Prostate gland (tissue), 2 donors: Measurements from ENCODE around the gene CENPT. TPM values are rescaled to one million over a fixed set of nuclear protein-coding genes. Genes with fewer than 3 reads are reported as not detected.

Experiments used
- DNase-seq: peaks from one replicate; pipeline ENCODE4 v3.0.0-alpha.2; 2019; ENCODE audit warnings: low spot score
- H3K27ac ChIP-seq, 2 donors: fragments of 200-600 bp; sonication (generic); 2 replicates each; pipeline ENCODE4 v1.5.1; 2017 to 2019
- H3K27me3 ChIP-seq: fragments of 200-600 bp; sonication (generic); replicated peaks from 2 replicates; pipeline ENCODE4 v1.5.1; 2019; ENCODE audit not compliant: insufficient read depth
- H3K36me3 ChIP-seq, 2 donors: fragments of 200-600 bp; sonication (generic); 1 replicate in 1 of 2; 2 replicates in 1 of 2; pipeline versions ENCODE4 v1.5.1 to v1.8.1; 2017 to 2019
- H3K4me1 ChIP-seq: fragments of 200-600 bp; sonication (generic); replicated peaks from 2 replicates; pipeline ENCODE4 v1.5.1; 2019
- H3K4me3 ChIP-seq, 2 donors: fragments of 200-600 bp; sonication (generic); 2 replicates each; pipeline ENCODE4 v1.5.1; 2017 to 2019
- H3K9me3 ChIP-seq: fragments of 200-600 bp; sonication (generic); 2 replicates; pipeline ENCODE4 v1.5.1; 2017
- POLR2A ChIP-seq: fragments of 450-650 bp; IDR thresholded peaks from one replicate; pipeline ENCODE4 v1.6.1; 2016; ENCODE audit warnings: antibody characterized with exemption, mild to moderate bottlenecking
- POLR2AphosphoS5 ChIP-seq: sonication (generic); formaldehyde crosslinking; IDR thresholded peaks from one replicate; pipeline ENCODE4 v1.6.1; 2017; ENCODE audit warnings: antibody characterized with exemption
- WGBS: methylation state at CpG from one replicate; pipeline ENCODE4 v1.1.5; 2018; 5-methylcytosine and 5-hydroxymethylcytosine counted together
- intact Hi-C: fragments of 100-400 bp; cut with DNase I; formaldehyde crosslinking; loops from one replicate; pipeline ENCODE4 v1.14.2; 2022
- total RNA-seq, 2 donors: library from RNA; depleted of rRNA; stranded (reverse); fragments of >200 nt; gene quantifications; one replicate each; pipeline ENCODE4 v1.1.0, GENCODE V29; 2016
- TF ChIP-seq, protein P1 (sequence below), 4 experiments: fragments of 200-600 bp in 2 of 4; fragments of 450-650 bp in 2 of 4; sonication (generic) in 2 of 4; IDR thresholded peaks; 1 replicate in 3 of 4; 2 replicates in 1 of 4; pipeline ENCODE4 v1.5.1; 2016 to 2019; ENCODE audit warnings: antibody characterized with exemption in 4 of 4, mild to moderate bottlenecking in 2 of 4, moderate library complexity in 2 of 4

The CENPT gene
- total RNA-seq, 2 donors from 2014 or later: 28.1 to 69.2 TPM

DNA sequence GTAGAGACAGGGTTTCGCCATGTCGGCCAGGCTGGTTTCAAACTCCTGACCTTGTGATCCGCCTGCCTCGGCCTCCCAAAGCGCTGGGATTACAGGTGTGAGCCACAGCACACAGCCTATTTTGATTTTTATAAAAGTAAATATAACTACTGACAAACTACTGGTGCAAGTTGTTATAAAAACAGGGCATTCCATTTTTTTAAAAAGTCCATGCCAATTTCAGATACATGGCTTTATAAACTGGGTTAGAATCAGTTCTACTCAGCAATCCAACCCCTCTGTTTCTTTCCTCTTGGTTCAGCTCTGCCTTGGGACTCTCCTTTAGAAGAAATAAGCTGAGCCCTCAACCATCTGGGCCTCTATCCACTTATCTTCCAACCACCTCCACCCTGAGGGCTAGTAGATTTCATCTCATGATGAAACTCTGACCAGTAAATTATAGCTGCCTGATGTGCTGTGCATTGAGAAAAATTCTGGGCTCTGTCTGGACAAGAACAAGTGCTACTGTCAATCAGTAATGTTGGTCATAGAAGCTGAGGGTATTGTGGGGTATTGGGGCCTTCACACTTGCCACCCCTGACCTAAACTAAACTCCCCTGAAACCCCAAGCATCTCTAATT lies 51.3 kb downstream of the CENPT start:
- 100% methylated on average over 5 of the region's 5 CpGs for WGBS
- DNase-seq: no peak
- no peaks in the 10 kb centered on the region for H3K27me3 ChIP-seq
- H3K4me1 ChIP-seq: no peaks in the 10 kb centered on the region
- intact Hi-C loops: no loop called here
- TF ChIP-seq POLR2AphosphoS5: no peak
- TF ChIP-seq, protein P1, sequence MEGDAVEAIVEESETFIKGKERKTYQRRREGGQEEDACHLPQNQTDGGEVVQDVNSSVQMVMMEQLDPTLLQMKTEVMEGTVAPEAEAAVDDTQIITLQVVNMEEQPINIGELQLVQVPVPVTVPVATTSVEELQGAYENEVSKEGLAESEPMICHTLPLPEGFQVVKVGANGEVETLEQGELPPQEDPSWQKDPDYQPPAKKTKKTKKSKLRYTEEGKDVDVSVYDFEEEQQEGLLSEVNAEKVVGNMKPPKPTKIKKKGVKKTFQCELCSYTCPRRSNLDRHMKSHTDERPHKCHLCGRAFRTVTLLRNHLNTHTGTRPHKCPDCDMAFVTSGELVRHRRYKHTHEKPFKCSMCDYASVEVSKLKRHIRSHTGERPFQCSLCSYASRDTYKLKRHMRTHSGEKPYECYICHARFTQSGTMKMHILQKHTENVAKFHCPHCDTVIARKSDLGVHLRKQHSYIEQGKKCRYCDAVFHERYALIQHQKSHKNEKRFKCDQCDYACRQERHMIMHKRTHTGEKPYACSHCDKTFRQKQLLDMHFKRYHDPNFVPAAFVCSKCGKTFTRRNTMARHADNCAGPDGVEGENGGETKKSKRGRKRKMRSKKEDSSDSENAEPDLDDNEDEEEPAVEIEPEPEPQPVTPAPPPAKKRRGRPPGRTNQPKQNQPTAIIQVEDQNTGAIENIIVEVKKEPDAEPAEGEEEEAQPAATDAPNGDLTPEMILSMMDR (IDR thresholded peaks at IDR 0.05): no peak
- no peak overlapping the region for H3K27ac ChIP-seq
- H3K9me3 ChIP-seq: no peaks in the 10 kb centered on the region
- no peaks in the 10 kb centered on the region for H3K36me3 ChIP-seq
- no peak overlapping the region for H3K4me3 ChIP-seq

DNA sequence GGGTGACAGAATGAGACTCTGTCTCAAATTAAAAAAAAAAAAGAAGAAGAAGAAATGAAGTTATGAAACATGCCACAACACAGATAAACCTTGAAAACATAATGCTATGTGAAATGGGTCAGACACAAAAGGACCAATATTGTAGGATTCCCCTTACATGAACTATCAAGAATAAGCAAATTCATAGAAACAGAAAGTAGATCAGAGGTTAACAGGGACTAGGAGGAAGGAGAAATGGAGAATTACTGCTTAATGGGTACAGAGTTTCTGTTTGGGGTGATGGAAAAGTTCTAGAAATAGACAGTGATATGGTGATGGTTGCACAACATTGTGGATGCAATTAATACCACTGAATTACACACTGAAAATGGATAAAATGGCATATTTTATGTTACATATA lies 57.4 kb downstream of the CENPT start:
- intact Hi-C loops: no loop called here
- no peaks in the 10 kb centered on the region for H3K4me1 ChIP-seq
- TF ChIP-seq POLR2A (no peak), POLR2AphosphoS5 (no peak)
- TF ChIP-seq, protein P1 (IDR thresholded peaks at IDR 0.05): no peak
- H3K4me3 ChIP-seq: no peak overlapping the region
- no peak overlapping the region for H3K27ac ChIP-seq
- H3K27me3 ChIP-seq: no peaks in the 10 kb centered on the region
- no peaks in the 10 kb centered on the region for H3K36me3 ChIP-seq
- no peaks in the 10 kb centered on the region for H3K9me3 ChIP-seq
- DNase-seq: no peak

DNA sequence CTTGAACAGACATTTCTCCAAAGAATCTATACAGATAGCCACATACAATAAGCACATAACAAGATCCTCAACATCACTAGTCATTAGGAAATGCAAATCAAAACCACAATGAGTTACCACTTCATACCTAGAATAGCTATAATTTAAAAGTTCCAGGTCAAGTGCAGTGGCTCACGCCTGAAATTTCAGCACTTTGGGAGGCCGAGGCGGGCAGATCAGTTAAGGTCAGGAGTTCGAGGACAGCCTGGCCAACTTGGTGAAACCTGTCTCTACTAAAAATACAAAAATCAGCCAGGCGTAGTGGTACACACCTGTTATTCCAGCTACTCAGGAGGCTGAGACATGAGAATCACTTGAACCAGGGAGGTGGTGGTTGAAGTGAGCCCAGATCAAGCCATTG lies 61.0 kb downstream of the CENPT start:
- Histone ChIP-seq H3K36me3 (no peaks in the 10 kb centered on the region), H3K4me3 (no peak overlapping the region), H3K27ac (no peak overlapping the region), H3K4me1 (no peaks in the 10 kb centered on the region), H3K9me3 (no peaks in the 10 kb centered on the region), H3K27me3 (no peaks in the 10 kb centered on the region)
- intact Hi-C loops: no loop called here
- WGBS: 94% methylated on average over 5 of the region's 5 CpGs
- TF ChIP-seq, protein P1 (IDR thresholded peaks at IDR 0.05): no peak
- no peak for TF ChIP-seq POLR2AphosphoS5
- DNase-seq: no peak

DNA sequence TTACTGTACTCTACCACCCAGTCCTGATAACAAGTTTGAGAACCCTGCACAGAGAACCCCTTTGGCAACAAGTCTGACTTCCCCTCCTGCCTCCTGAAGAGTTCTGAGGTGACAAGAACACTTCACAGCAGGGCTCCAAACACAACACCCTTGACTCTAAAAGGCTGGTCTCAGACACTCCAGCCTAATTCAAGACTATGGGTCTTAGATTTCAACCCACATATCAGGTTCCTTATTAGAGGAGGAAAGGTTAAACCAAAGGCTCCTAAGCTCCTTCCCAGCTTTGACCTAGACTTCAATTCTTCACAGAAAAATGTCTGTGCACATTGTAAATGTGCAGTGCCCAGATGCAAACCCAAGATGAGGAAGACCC lies 64.2 kb downstream of the CENPT start:
- Histone ChIP-seq H3K4me1 (no peaks in the 10 kb centered on the region), H3K4me3 (no peak overlapping the region), H3K27me3 (no peaks in the 10 kb centered on the region), H3K9me3 (no peaks in the 10 kb centered on the region), H3K36me3 (no peaks in the 10 kb centered on the region), H3K27ac (no peak overlapping the region)
- intact Hi-C loops: no loop called here
- TF ChIP-seq, protein P1 (IDR thresholded peaks at IDR 0.05): no peak
- TF ChIP-seq POLR2A: no peak
- TF ChIP-seq POLR2AphosphoS5: no peak
- DNase-seq: no peak

DNA sequence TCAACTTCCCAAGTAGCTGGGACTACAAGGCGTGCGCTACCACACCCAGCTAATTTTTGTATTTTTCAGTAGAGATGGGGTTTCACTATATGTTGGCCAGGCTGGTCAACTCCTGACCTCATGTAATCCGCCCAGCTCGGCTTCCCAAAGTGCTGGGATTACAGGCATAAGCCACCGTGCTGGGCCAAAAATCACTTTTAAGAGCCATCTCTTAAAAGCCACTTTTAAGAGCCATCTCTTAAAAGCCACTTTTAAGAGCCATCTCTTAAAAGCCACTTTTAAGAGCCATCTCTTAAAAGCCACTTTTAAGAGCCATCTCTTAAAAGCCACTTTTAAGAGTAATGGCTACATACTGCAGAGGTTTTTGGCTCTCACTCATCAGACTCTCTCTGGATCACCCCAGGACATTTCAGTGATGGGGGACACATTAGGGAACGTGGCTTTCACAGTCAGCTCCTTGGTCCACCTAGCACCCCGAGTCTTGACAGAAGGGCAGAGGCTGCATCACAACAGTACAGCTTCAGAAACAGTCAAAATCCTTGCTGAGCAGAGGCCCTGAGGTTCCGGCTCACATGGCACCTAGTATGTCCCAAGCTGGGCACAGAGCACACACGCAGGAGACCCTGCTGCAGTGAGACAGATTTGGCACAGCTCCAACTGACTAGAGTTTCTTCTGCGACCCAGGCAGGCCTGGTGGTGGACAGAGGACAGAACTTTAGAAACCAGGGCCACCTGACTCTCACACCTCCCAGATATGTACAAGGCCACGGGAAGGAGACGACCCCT lies 64.7 kb downstream of the CENPT start:
- Histone ChIP-seq H3K9me3 (no peaks in the 10 kb centered on the region), H3K27ac (no peak overlapping the region), H3K36me3 (no peaks in the 10 kb centered on the region), H3K4me3 (no peak overlapping the region), H3K27me3 (no peaks in the 10 kb centered on the region), H3K4me1 (no peaks in the 10 kb centered on the region)
- 59% methylated on average over 12 of the region's 12 CpGs for WGBS
- DNase-seq: no peak
- TF ChIP-seq POLR2A: no peak
- intact Hi-C loops: no loop called here
